HG03460 (cell line): ENCODE measurements around the gene ZSCAN5B.

Source experiments
- ATAC-seq: cut with Tn5 transposase; IDR thresholded peaks from one replicate; pipeline ENCODE4 v1.9.1; 2021; ENCODE audit not compliant: unreplicated experiment

The ZSCAN5B gene

DNA sequence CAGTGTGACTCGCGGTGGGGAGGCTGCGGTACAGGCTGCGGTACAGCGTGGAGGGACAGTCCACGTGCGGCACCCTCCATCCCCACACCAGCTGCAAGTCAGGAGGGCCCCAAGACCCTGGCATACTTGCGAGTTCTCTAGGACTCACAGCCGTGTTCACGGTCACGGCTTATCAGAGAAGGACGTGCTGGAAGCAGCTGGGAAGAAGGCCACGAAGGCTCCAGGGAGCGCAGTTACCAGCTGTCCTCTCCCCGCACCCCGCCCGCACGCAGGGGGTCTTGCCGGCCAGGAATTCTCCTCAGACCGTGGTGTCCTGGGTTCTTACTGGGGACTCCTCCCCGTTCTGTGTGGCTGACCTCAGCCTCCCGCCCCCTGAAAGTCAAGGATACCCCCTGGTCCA is 50.3 kb downstream of the ZSCAN5B start:
- no peak for ATAC-seq

DNA sequence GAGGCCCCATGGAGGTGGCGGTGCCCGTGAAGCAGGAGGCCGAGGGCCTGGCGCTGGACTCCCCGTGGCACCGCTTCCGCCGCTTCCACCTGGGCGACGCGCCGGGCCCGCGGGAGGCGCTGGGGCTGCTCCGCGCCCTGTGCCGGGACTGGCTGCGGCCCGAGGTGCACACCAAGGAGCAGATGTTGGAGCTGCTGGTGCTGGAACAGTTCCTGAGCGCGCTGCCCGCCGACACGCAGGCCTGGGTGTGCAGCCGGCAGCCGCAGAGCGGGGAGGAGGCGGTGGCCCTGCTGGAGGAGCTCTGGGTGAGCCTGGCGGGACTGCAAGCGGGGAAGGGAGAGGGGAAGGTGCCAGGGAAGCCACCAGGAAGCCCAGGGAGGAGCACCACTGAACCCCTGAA is 50.7 kb downstream of the ZSCAN5B start:
- no peak for ATAC-seq

DNA sequence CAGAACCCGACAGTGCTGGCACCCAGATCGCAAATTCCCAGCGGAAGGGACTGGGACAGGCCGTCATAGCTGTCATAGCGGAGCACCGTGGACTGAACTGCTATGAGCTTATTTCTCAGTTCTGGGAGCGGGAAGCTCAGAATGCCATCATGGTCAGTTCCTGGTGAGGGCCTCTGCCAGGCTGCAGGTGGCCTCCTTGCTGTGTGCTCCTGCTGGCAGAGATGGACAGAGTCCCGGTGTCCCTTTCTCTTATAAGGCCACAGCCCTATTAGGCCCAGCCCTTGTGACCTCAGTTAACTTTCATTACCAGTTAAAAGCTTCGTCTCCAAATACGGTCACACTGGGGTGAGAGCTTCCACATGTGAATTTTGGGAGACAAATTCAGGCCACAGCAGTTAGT is 51.9 kb downstream of the ZSCAN5B start:
- ATAC-seq: no peak

GRCh38 chr19:56144831-56145230 is 52.8 kb downstream of the ZSCAN5B start:
- ATAC-seq: no peak

DNA sequence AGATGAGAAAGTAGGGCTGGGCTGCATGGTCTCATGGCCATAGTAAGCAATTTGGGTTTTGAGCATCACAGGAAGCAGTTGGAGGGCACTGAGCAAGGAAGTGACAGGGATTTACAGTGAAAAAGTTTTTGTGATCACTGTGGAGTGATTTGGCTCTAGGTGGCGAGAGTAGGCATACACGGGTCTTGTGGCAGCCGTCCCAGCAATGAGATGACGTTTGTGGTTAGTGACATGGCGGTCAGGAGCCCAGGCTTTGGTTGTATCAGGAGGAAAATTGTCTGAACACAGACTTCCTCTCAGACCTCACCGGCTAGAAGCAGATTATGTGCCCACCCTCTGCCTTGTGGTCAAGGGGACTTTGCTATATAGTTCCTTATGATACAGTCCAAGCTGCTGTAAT is 53.2 kb downstream of the ZSCAN5B start:
- ATAC-seq: no peak

DNA sequence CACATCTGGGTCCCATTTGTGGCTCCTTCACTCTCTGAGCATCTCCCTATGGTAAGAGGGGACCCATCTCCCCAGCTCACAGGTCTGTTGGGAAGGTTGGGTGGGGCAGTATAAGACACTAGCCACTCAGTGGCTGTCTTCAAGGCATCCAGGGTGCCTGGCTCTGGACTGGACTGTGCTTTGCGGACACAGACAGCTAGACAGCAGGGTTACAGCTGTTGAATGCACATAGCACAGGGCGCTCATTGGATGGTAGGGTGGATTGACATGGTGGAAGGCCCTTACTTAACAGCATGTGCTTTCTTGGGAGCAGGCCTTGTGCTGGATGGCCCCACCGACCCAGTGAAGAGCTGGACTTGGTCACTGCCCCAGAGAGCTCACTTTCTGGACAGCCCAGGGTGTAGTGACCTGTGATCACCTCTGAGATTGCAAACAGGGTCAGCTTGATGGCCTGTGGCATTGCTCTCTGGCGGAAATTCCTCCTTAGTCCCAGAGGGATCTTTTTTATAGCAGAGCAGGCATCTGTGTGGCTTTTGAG is 54.6 kb downstream of the ZSCAN5B start:
- ATAC-seq: no peak

DNA sequence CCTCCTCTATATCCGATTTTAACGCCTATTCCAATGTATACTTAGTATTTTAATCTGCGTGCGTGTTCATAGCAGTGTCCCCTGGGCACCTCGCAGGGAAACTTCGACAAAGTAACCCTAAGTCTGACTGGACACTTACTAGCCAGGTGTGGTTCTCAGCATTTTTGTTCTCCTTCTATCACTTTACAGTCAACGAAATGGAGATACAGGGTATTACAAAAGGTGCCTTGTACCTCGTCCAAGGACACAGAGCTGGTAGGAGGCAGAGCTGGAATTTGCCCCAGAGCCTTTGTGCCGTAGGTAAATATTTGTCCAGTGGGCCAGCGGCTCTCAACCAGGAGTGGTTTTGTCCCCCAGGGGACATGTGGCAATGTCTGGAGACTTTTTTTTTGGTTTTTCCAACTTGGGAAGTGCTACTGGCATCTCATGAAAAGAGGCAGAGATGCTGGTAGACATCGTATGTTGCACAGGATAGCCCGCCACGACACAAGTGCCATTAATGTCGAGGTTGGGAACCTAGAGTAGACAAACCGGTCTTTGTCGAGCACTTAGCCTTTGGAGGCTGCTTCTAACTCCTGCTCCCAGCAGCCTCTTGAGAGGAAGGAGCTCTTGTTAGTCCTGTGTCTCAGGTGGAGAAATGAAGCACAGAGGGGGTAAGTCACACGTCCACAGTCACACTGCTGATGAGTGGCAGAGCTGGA is 55.3 kb downstream of the ZSCAN5B start:
- no peak for ATAC-seq

- ATAC-seq: no peak
These were observed 56.1 kb downstream of the ZSCAN5B start for GRCh38 chr19:56141417-56141993.

- ATAC-seq: peak; percentile 90
These were observed 56.8 kb downstream of the ZSCAN5B start, which contains the start of gene ZNF444 for GRCh38 chr19:56140583-56141416. Gene ZNF444 (plus strand): TSS chr19:56141287. CDS start chr19:56146912, 5,625 bp downstream.

GRCh38 chr19:56139847-56140582 is 57.6 kb downstream of the ZSCAN5B start:
- ATAC-seq: no peak
